ENCODE measurements around the gene FAM53B.

Gene FAM53B

DNA sequence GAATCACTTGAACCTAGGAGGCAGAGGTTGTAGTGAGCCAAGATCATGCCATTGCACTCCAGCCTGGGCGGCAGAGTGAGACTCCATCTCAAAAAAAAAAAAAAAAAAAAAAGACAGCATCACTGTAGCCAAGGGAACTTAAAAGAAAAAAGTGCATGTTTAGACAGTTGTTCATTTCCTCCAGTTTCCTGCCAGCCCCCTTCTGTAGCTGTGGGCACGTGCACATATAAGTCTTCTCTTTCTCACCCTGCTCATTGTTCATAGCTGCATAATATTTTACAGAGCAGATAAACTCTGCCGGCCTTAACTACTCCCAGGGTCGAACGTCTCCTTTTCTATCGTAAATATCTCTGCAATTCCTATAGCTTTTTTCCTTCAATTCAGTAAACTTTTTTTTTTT, 149.9 kb downstream of the FAM53B start:
- Histone ChIP-seq H3K36me3 (ENCODE audit: control insufficient read depth in 2 of 2, insufficient read depth in 1 of 2, low read length in 2 of 2) (no peaks in the 10 kb centered on the region), H3K27ac (ENCODE audit: extremely low read depth, low read depth, low read length) (no peak overlapping the region), H3K9me3 (ENCODE audit: control insufficient read depth, insufficient read depth, low read depth, low read length) (no peaks in the 10 kb centered on the region), H3K4me3 (ENCODE audit: low read depth, low read length) (no peak overlapping the region), H3K4me1 (ENCODE audit: control insufficient read depth, insufficient read depth, low read length) (no peaks in the 10 kb centered on the region)
- TF ChIP-seq ZNF37A (tag by site-specific recombination; IDR thresholded peaks at IDR 0.05) = no peak
- no peak for TF ChIP-seq ZSCAN16 (tag by site-specific recombination; IDR thresholded peaks at IDR 0.05)
- TF ChIP-seq, protein P1, sequence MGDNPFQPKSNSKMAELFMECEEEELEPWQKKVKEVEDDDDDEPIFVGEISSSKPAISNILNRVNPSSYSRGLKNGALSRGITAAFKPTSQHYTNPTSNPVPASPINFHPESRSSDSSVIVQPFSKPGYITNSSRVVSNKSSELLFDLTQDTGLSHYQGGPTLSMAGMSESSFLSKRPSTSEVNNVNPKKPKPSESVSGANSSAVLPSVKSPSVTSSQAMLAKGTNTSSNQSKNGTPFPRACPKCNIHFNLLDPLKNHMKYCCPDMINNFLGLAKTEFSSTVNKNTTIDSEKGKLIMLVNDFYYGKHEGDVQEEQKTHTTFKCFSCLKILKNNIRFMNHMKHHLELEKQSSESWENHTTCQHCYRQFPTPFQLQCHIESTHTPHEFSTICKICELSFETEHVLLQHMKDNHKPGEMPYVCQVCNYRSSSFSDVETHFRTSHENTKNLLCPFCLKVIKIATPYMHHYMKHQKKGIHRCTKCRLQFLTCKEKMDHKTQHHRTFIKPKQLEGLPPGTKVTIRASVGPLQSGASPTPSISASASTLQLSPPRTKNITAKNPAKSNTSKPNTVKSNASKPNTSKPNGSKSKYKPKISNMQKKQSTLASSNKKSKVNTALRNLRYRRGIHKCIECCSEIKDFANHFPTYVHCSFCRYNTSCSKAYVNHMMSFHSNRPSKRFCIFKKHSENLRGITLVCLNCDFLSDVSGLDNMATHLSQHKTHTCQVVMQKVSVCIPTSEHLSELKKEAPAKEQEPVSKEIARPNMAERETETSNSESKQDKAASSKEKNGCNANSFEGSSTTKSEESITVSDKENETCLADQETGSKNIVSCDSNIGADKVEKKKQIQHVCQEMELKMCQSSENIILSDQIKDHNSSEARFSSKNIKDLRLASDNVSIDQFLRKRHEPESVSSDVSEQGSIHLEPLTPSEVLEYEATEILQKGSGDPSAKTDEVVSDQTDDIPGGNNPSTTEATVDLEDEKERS (tag by site-specific recombination; IDR thresholded peaks at IDR 0.05) = no peak
- peak; percentile 60 for TF ChIP-seq ZNF146 (tag by site-specific recombination; IDR thresholded peaks at IDR 0.05)
- TF ChIP-seq ZFP41 (tag by site-specific recombination; IDR thresholded peaks at IDR 0.05; ENCODE audit: borderline replicate concordance) = no peak
- ChIA-PET POLR2A (no interaction called here), CTCF (interaction anchor here (0.5 kb wide), 1 partner anchor 1313 kb away, joined by 8 read pairs; no protein-coding TSS in a partner anchor)

DNA sequence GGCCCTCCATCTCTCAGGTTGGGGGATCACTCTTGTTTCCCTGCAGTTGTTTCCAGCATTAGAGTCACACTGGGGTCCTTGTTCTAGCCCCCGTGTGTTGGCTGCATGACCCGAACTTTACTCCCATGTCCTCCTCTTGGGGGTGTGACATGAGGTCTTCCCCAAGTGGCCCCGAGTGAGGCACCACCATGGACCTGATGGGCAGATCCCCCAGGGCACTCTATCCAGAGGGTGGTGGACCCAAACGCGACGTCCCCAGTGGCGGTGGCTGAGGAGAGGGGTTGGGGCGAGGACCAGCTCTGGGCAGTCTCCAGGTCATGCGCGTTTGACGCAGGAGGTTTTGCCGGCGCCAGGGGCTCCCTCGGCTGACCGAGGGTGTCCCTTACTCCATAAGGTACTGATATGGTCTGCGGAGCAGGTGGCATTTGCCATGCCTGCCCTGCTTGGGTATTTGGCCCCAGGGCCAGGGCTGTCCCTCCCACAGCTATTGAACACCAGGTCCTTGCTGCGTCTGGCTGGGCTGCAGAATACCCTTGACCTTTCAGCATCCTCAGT, 150.7 kb downstream of the FAM53B start:
- H3K9me3 ChIP-seq (ENCODE audit: control insufficient read depth, insufficient read depth, low read depth, low read length) = no peaks in the 10 kb centered on the region
- H3K27ac ChIP-seq (ENCODE audit: extremely low read depth, low read depth, low read length) = no peak overlapping the region
- H3K4me1 ChIP-seq (ENCODE audit: control insufficient read depth, insufficient read depth, low read length) = no peaks in the 10 kb centered on the region
- CTCF ChIA-PET = interaction anchor here (0.7 kb wide), 1 partner anchor 143 kb away, joined by 3 read pairs; no protein-coding TSS in a partner anchor
- POLR2A ChIA-PET = no interaction called here
- no peak overlapping the region for H3K4me3 ChIP-seq (ENCODE audit: low read depth, low read length)
- TF ChIP-seq ZNF341 (tag by site-specific recombination; IDR thresholded peaks at IDR 0.05; ENCODE audit: low read depth) = no peak
- TF ChIP-seq, protein P2, sequence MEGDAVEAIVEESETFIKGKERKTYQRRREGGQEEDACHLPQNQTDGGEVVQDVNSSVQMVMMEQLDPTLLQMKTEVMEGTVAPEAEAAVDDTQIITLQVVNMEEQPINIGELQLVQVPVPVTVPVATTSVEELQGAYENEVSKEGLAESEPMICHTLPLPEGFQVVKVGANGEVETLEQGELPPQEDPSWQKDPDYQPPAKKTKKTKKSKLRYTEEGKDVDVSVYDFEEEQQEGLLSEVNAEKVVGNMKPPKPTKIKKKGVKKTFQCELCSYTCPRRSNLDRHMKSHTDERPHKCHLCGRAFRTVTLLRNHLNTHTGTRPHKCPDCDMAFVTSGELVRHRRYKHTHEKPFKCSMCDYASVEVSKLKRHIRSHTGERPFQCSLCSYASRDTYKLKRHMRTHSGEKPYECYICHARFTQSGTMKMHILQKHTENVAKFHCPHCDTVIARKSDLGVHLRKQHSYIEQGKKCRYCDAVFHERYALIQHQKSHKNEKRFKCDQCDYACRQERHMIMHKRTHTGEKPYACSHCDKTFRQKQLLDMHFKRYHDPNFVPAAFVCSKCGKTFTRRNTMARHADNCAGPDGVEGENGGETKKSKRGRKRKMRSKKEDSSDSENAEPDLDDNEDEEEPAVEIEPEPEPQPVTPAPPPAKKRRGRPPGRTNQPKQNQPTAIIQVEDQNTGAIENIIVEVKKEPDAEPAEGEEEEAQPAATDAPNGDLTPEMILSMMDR (tag by site-specific recombination; IDR thresholded peaks at IDR 0.05) = no peak
- TF ChIP-seq ZNF175 (tag by site-specific recombination; IDR thresholded peaks at IDR 0.05) = no peak
- TF ChIP-seq ZEB2 (tag by site-specific recombination; IDR thresholded peaks at IDR 0.05) = no peak
- 0 out of 2 replicates have a peak, but pooled peaks have one; percentile 17 for TF ChIP-seq ZNF239 (tag by site-specific recombination; IDR thresholded peaks at IDR 0.05)
- TF ChIP-seq ZNF10 (tag by site-specific recombination; IDR thresholded peaks at IDR 0.05) = no peak
- H3K36me3 ChIP-seq (ENCODE audit: control insufficient read depth in 2 of 2, insufficient read depth in 1 of 2, low read length in 2 of 2) = no peaks in the 10 kb centered on the region

DNA sequence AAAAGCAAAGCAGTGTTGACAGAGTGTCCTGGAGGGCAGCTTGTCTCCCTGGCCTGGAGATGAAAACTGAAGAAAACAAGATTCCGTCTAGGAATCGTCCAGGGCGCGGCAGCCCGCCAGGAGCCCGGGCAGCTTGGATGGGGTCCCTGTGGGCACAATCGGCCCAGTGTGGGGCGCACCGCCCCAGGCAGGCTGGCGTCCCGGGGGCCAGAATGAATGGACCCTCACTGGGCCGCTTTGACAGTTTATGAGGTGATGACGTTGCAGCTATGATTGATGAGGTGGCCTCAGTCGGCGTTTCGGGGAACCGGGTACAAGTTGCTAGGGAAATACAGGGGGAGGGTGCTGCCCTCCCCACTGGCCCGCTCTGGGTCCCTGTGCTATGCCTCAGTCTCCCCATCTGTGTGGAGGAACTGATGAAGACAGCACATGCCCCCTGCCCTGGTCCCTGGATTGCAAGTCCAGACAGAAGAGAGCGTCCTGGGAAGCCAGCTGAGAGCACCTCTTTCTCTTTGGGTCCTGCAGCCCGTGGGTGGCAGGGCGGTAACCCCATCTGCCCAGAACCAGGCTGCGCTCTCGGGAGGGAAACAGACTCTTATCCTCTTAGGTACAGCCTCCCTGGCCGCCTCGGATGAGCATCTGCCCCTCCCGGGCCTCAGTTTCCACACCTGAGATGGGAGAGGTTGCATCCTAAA, 151.3 kb downstream of the FAM53B start:
- no peak overlapping the region for H3K27ac ChIP-seq (ENCODE audit: extremely low read depth, low read depth, low read length)
- ChIA-PET POLR2A (no interaction called here), CTCF (interaction anchor here (0.7 kb wide), 1 partner anchor 143 kb away, joined by 3 read pairs; no protein-coding TSS in a partner anchor)
- TF ChIP-seq ZIC2 (tag by site-specific recombination; IDR thresholded peaks at IDR 0.05) (peak; percentile 68), ZFP3 (tag by site-specific recombination; IDR thresholded peaks at IDR 0.05; ENCODE audit: low read depth) (no peak)
- H3K36me3 ChIP-seq (ENCODE audit: control insufficient read depth in 2 of 2, insufficient read depth in 1 of 2, low read length in 2 of 2) = no peaks in the 10 kb centered on the region
- H3K9me3 ChIP-seq (ENCODE audit: control insufficient read depth, insufficient read depth, low read depth, low read length) = no peaks in the 10 kb centered on the region
- no peaks in the 10 kb centered on the region for H3K4me1 ChIP-seq (ENCODE audit: control insufficient read depth, insufficient read depth, low read length)
- no peak overlapping the region for H3K4me3 ChIP-seq (ENCODE audit: low read depth, low read length)

DNA sequence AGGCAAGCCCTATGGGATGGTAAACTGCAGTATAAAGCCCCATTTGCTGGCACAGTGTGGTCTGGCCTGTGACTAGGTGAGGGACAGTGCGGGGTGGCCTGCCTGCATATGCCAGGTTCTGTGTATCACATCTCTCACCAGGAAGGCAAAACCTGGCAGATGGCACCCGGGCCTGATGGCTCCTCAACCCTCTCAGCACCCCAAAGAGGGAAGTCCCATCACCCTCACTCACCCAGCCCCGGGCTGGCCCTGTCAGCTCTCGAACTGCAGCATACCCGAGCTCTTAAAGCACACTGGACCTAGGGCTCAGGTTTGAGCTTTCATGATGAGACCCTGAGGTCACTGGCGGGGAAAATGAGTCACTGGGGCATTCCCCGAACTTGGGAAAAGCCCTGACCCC, 152.1 kb downstream of the FAM53B start:
- CTCF ChIA-PET = no interaction called here
- TF ChIP-seq ZNF623 (tag by site-specific recombination; IDR thresholded peaks at IDR 0.05) (no peak), ZNF830 (tag by site-specific recombination; IDR thresholded peaks at IDR 0.05; ENCODE audit: low read depth) (no peak), ZXDB (tag by site-specific recombination; IDR thresholded peaks at IDR 0.05) (no peak)
- TF ChIP-seq, protein P3, sequence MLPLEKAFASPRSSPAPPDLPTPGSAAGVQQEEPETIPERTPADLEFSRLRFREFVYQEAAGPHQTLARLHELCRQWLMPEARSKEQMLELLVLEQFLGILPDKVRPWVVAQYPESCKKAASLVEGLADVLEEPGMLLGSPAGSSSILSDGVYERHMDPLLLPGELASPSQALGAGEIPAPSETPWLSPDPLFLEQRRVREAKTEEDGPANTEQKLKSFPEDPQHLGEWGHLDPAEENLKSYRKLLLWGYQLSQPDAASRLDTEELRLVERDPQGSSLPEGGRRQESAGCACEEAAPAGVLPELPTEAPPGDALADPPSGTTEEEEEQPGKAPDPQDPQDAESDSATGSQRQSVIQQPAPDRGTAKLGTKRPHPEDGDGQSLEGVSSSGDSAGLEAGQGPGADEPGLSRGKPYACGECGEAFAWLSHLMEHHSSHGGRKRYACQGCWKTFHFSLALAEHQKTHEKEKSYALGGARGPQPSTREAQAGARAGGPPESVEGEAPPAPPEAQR (tag by site-specific recombination; IDR thresholded peaks at IDR 0.05) = no peak
- TF ChIP-seq, protein P4, sequence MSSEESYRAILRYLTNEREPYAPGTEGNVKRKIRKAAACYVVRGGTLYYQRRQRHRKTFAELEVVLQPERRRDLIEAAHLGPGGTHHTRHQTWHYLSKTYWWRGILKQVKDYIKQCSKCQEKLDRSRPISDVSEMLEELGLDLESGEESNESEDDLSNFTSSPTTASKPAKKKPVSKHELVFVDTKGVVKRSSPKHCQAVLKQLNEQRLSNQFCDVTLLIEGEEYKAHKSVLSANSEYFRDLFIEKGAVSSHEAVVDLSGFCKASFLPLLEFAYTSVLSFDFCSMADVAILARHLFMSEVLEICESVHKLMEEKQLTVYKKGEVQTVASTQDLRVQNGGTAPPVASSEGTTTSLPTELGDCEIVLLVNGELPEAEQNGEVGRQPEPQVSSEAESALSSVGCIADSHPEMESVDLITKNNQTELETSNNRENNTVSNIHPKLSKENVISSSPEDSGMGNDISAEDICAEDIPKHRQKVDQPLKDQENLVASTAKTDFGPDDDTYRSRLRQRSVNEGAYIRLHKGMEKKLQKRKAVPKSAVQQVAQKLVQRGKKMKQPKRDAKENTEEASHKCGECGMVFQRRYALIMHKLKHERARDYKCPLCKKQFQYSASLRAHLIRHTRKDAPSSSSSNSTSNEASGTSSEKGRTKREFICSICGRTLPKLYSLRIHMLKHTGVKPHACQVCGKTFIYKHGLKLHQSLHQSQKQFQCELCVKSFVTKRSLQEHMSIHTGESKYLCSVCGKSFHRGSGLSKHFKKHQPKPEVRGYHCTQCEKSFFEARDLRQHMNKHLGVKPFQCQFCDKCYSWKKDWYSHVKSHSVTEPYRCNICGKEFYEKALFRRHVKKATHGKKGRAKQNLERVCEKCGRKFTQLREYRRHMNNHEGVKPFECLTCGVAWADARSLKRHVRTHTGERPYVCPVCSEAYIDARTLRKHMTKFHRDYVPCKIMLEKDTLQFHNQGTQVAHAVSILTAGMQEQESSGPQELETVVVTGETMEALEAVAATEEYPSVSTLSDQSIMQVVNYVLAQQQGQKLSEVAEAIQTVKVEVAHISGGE (tag by site-specific recombination; conservative IDR thresholded peaks at IDR 0.05; ENCODE audit: low read depth) = no peak

More for the DNA sequence above, 152.1 kb downstream of the FAM53B start:
- H3K36me3 ChIP-seq (ENCODE audit: control insufficient read depth in 2 of 2, insufficient read depth in 1 of 2, low read length in 2 of 2) = no peaks in the 10 kb centered on the region
- POLR2A ChIA-PET = no interaction called here
- no peaks in the 10 kb centered on the region for H3K4me1 ChIP-seq (ENCODE audit: control insufficient read depth, insufficient read depth, low read length)
- H3K27ac ChIP-seq (ENCODE audit: extremely low read depth, low read depth, low read length) = no peak overlapping the region
- no peak overlapping the region for H3K4me3 ChIP-seq (ENCODE audit: low read depth, low read length)
- H3K9me3 ChIP-seq (ENCODE audit: control insufficient read depth, insufficient read depth, low read depth, low read length) = no peaks in the 10 kb centered on the region
